Endothelial cell of umbilical vein (primary cell): Measurements from ENCODE around the gene CDC42EP4.

Experiments
- CTCF ChIP-seq, 2 donors: IDR thresholded peaks; 1 replicate in 1 of 2; 2 replicates in 1 of 2; pipeline ENCODE4 v1.5.1; 2011; ENCODE audit warnings: low read length in 2 of 2, mild to moderate bottlenecking in 2 of 2, moderate library complexity in 2 of 2, control low read depth in 1 of 2, inconsistent platforms in 1 of 2, low read depth in 1 of 2; ENCODE audit not compliant: insufficient read depth in 1 of 2; ENCODE audit errors: extremely low read depth in 1 of 2
- FOS ChIP-seq: IDR thresholded peaks from 2 replicates; pipeline ENCODE4 v1.6.1; 2011; ENCODE audit warnings: mild to moderate bottlenecking, low read length, moderate library complexity, borderline replicate concordance; ENCODE audit not compliant: insufficient read depth
- MAX ChIP-seq: IDR thresholded peaks from 2 replicates; pipeline ENCODE4 v1.6.1; 2011; ENCODE audit not compliant: insufficient read depth, insufficient read length
- MYC ChIP-seq: IDR thresholded peaks from one replicate; pipeline ENCODE4 v1.6.1; 2011; ENCODE audit warnings: mild to moderate bottlenecking, low read depth, low read length
- POLR2A ChIP-seq: IDR thresholded peaks from 2 replicates; pipeline ENCODE4 v1.6.1; 2012; ENCODE audit warnings: low read depth, mild to moderate bottlenecking, control low read depth, low read length
- POLR2AphosphoS5 ChIP-seq: IDR thresholded peaks from 2 replicates; pipeline ENCODE4 v1.6.1; 2012; ENCODE audit warnings: low read depth, mild to moderate bottlenecking, control low read depth, low read length, moderate library complexity; ENCODE audit not compliant: insufficient read depth

- TF ChIP-seq CTCF (IDR thresholded peaks at IDR 0.05; ENCODE audit: extremely low read depth in 1 of 2, insufficient read depth in 1 of 2, low read depth in 1 of 2, low read length in 2 of 2) (no peak), POLR2AphosphoS5 (no peak), MAX (no peak), MYC (no peak), FOS (no peak), POLR2A (no peak)
Observed at GRCh38 chr17:73308017-73308823, 3.6 kb downstream of the CDC42EP4 start.
